Psoas muscle (tissue), 8 donors: Measurements from ENCODE around the gene OBI1. TPM values are rescaled to one million over a fixed set of nuclear protein-coding genes. Genes with fewer than 3 reads are reported as not detected.

Experiments used
- ATAC-seq, 4 donors: fragments of 200-7000 bp; cut with Tn5 transposase; one replicate each; pipeline ENCODE4 v1.9.1; 2020; ENCODE audit warnings: moderate library complexity in 3 of 4, mild to moderate bottlenecking in 2 of 4
- DNase-seq, 2 donors: peaks; one replicate each; pipeline ENCODE4 v3.0.0-alpha.2; 2020
- H3K27ac ChIP-seq: fragments of 200-600 bp; one replicate; pipeline ENCODE4 v1.8.0; 2022
- H3K27me3 ChIP-seq, 3 donors: fragments of 200-600 bp in 1 of 3; one replicate each; pipeline versions ENCODE4 v1.6.1 to v1.8.0; 2013 to 2022; ENCODE audit warnings: low read length in 2 of 3, mild to moderate bottlenecking in 2 of 3, moderate library complexity in 1 of 3; ENCODE audit not compliant: insufficient read depth in 3 of 3
- H3K36me3 ChIP-seq, 2 donors: fragments of 200-600 bp in 1 of 2; one replicate each; pipeline versions ENCODE4 v1.6.1 to v1.8.0; 2013 to 2022; ENCODE audit warnings: low read depth in 1 of 2, mild to moderate bottlenecking in 1 of 2, moderate library complexity in 1 of 2; ENCODE audit not compliant: insufficient read depth in 1 of 2
- H3K4me1 ChIP-seq: fragments of 200-600 bp; one replicate; pipeline ENCODE4 v1.8.0; 2022
- H3K4me3 ChIP-seq: fragments of 200-600 bp; one replicate; pipeline ENCODE4 v1.8.0; 2022; ENCODE audit warnings: mild to moderate bottlenecking
- H3K9me3 ChIP-seq: fragments of 200-600 bp; one replicate; pipeline ENCODE4 v1.8.0; 2022
- CTCF ChIP-seq: fragments of 200-600 bp; IDR thresholded peaks from one replicate; pipeline ENCODE4 v1.8.0; 2022; ENCODE audit warnings: antibody characterized with exemption
- WGBS, 3 donors: extraction: QIAGEN DNeasy Blood & Tissue Kit; methylation state at CpG; one replicate each; pipeline versions ENCODE4 v1.1.6 to v1.1.7; 2013; 5-methylcytosine and 5-hydroxymethylcytosine counted together
- intact Hi-C, 2 donors: fragments of 100-400 bp; cut with DNase I; formaldehyde crosslinking; loops; one replicate each; pipeline versions ENCODE4 v1.11.0 to v1.14.2; 2022
- polyA plus RNA-seq, 3 donors: library from polyadenylated mRNA; stranded (reverse); fragments of 200-250 nt; gene quantifications; one replicate each; pipeline ENCODE4 v1.2.3, GENCODE V29; 2013
- total RNA-seq, 4 donors: library from RNA; stranded (reverse); fragmentation: NEBNext Ultra II Directional in 2 of 4; extraction: Animal tissue kit (Norgen Biotek cat#: 25700) in 2 of 4; gene quantifications; one replicate each; pipeline versions ENCODE4 v1.2.1 to v1.2.4, GENCODE V29; 2021 to 2023
- donor health status: healthy with polysubstance abuse.
- donor health status: DM: no; HTN: no; CAD: no; lungs with moderate emphysema.
- donor health status: Bipolar disorder and iron deficiency.
- donor health status: healthy.
- donor health status: DM: yes; HTN: yes; CAD: no.
- donor health status: DM: no; HTN: no; CAD: no.
- donor health status: DM: no; HTN: no; CAD: no.
- donor health status: DM: yes; HTN: yes; CAD: no.

The OBI1 gene
- total and polyA plus RNA-seq, 7 donors, result 4.3 to 16.5 (median 5.0) TPM

- TF ChIP-seq CTCF, result no peak
- ATAC-seq (no peak), DNase-seq (no peak)
- Histone ChIP-seq H3K27me3 (peaks cover 0 to 4% (median 0%) of the 10 kb centered on the region in 3 donors), H3K27ac (no peak overlapping the region), H3K4me1 (no peaks in the 10 kb centered on the region), H3K4me3 (no peak overlapping the region), H3K36me3 (no peaks in the 10 kb centered on the region), H3K9me3 (no peaks in the 10 kb centered on the region)
- 81 to 87% (median 84%) methylated on average over 4 of the region's 4 CpGs for WGBS, 3 donors
- intact Hi-C loops, result no loop called here
Observed at GRCh38 chr13:78576261-78576660, 82.7 kb downstream of the OBI1 start.

GRCh38 chr13:78572459-78572858, 86.5 kb downstream of the OBI1 start:
- no peaks in the 10 kb centered on the region for H3K4me1 ChIP-seq
- no peak for DNase-seq
- TF ChIP-seq CTCF, result no peak
- ATAC-seq, result no peak
- WGBS, 3 donors, result 65 to 74% (median 70%) methylated on average over 5 of the region's 5 CpGs
- H3K9me3 ChIP-seq, result no peaks in the 10 kb centered on the region
- peaks cover 0 to 4% (median 0%) of the 10 kb centered on the region in 3 donors for H3K27me3 ChIP-seq
- no peaks in the 10 kb centered on the region for H3K36me3 ChIP-seq
- H3K27ac ChIP-seq, result no peak overlapping the region
- no peak overlapping the region for H3K4me3 ChIP-seq
- intact Hi-C loops, result no loop called here

GRCh38 chr13:78569029-78569428, 89.9 kb downstream of the OBI1 start:
- Histone ChIP-seq H3K9me3 (no peaks in the 10 kb centered on the region), H3K36me3 (no peaks in the 10 kb centered on the region), H3K4me1 (no peaks in the 10 kb centered on the region), H3K4me3 (no peak overlapping the region), H3K27me3 (no peaks in the 10 kb centered on the region), H3K27ac (no peak overlapping the region)
- 95 to 100% (median 96%) methylated on average over 1 of the region's 1 CpG for WGBS, 3 donors
- no peak for ATAC-seq
- no peak for TF ChIP-seq CTCF
- DNase-seq, result no peak
- intact Hi-C loops, result no loop called here

- intact Hi-C loops, result no loop called here
- DNase-seq (no peak), ATAC-seq (no peak)
- Histone ChIP-seq H3K9me3 (no peaks in the 10 kb centered on the region), H3K36me3 (no peaks in the 10 kb centered on the region), H3K27me3 (peaks cover 0 to under 1% (median 0%) of the 10 kb centered on the region in 3 donors), H3K4me1 (no peaks in the 10 kb centered on the region), H3K27ac (no peak overlapping the region), H3K4me3 (no peak overlapping the region)
- 84 to 89% (median 87%) methylated on average over 5 of the region's 5 CpGs for WGBS, 3 donors
- no peak for TF ChIP-seq CTCF
Observed at GRCh38 chr13:78566631-78567030, 92.3 kb downstream of the OBI1 start.

Other genes with a start within 250 kb of the OBI1 start
- 1 to 10 TPM in 1 of 4 donors, under 1 TPM in 3; 0.04 to 2.6 (median 0.50) TPM for gene POU4F1, start 55.6 kb downstream of the OBI1 start, total RNA-seq
- under 1 TPM in 2 of 3 donors, not detected in 1; 0.06 to 0.12 TPM for gene POU4F1, start 55.6 kb downstream of the OBI1 start, polyA plus RNA-seq